ENCODE measurements around the gene HLCS.

- TF ChIP-seq CTCF (optimal IDR thresholded peaks at IDR 0.05 in 1 of 3, IDR thresholded peaks at IDR 0.05 in 1 of 3, conservative IDR thresholded peaks at IDR 0.05 in 1 of 3; ENCODE audit: extremely low read depth in 1 of 3, insufficient read depth in 2 of 3, low read length in 3 of 3) (no peak), EZH2 (IDR thresholded peaks at IDR 0.05; ENCODE audit: low read length) (no peak)
Observed at GRCh38 chr21:36745459-36745858, 221.0 kb downstream of the HLCS start.
